RCC 7860 (cell line): ENCODE measurements around the gene IBTK.
A peak's percentile ranks its signal among the peaks of the same experiment; 100 is the strongest.
"Not testable (repeated sequence)": the region's sequence is repeated elsewhere in the genome, so short reads cannot be mapped to it uniquely, and the experiment has no call there.

ENCODE experiments used
- DNase-seq: peaks from one replicate; pipeline ENCODE4 v3.0.0-alpha.2; 2015; ENCODE audit warnings: low spot score
- FAIRE-seq: peaks from 2 replicates; lab custom pipeline; 2012; peaks lifted over from hg19 to GRCh38; lab: Jason Lieb, UNC

The IBTK gene

GRCh38 chr6:82179415-82179814 is 68.1 kb downstream of the IBTK start:
- DNase-seq (no peak), FAIRE-seq (no peak)

GRCh38 chr6:82178759-82179112 is 68.8 kb downstream of the IBTK start:
- FAIRE-seq: no peak
- DNase-seq: no peak

GRCh38 chr6:82178077-82178758 is 69.3 kb downstream of the IBTK start:
- no peak for DNase-seq
- FAIRE-seq: peak; percentile 59

GRCh38 chr6:82176616-82177015 is 70.9 kb downstream of the IBTK start:
- FAIRE-seq (no peak), DNase-seq (no peak)

- FAIRE-seq (no peak), DNase-seq (no peak)
These were observed 75.0 kb downstream of the IBTK start for GRCh38 chr6:82172594-82172993.

- DNase-seq (no peak), FAIRE-seq (no peak)
These were observed 78.2 kb downstream of the IBTK start for GRCh38 chr6:82169138-82169876.

GRCh38 chr6:82166493-82166892 is 81.1 kb downstream of the IBTK start:
- DNase-seq (no peak), FAIRE-seq (no peak)

GRCh38 chr6:82160255-82160990 is 87.1 kb downstream of the IBTK start:
- FAIRE-seq (no peak), DNase-seq (no peak)

- not testable (repeated sequence) for FAIRE-seq, DNase-seq
These were observed 94.8 kb downstream of the IBTK start for GRCh38 chr6:82152786-82153185.

- DNase-seq, FAIRE-seq: not testable (repeated sequence)
These were observed 96.4 kb downstream of the IBTK start for GRCh38 chr6:82151147-82151546.

- no peak for DNase-seq
- no peak for FAIRE-seq
These were observed 101.6 kb downstream of the IBTK start for GRCh38 chr6:82145926-82146452.

GRCh38 chr6:82144852-82145340 is 102.6 kb downstream of the IBTK start:
- DNase-seq (peak; percentile 78), FAIRE-seq (peak; percentile 82)

- FAIRE-seq (peak; percentile 98), DNase-seq (peak; percentile 99)
These were observed 103.3 kb downstream of the IBTK start for GRCh38 chr6:82144007-82144851.

- FAIRE-seq: no peak
- no peak for DNase-seq
These were observed 104.5 kb downstream of the IBTK start for GRCh38 chr6:82143041-82143481.

GRCh38 chr6:82142524-82142923 is 105.0 kb downstream of the IBTK start:
- no peak for DNase-seq
- no peak for FAIRE-seq

- FAIRE-seq (no peak), DNase-seq (no peak)
These were observed 109.3 kb downstream of the IBTK start for GRCh38 chr6:82138075-82138791.

GRCh38 chr6:82131441-82131840 is 116.1 kb downstream of the IBTK start:
- DNase-seq (no peak), FAIRE-seq (no peak)

GRCh38 chr6:82129797-82130196 is 117.7 kb downstream of the IBTK start:
- FAIRE-seq (no peak), DNase-seq (no peak)

GRCh38 chr6:82128973-82129372 is 118.6 kb downstream of the IBTK start:
- FAIRE-seq, DNase-seq: not testable (repeated sequence)

GRCh38 chr6:82123632-82124031 is 123.9 kb downstream of the IBTK start:
- FAIRE-seq (no peak), DNase-seq (no peak)
